GM12872 (cell line): ENCODE results near the gene TMEM91.

Experiments
- CTCF ChIP-seq: IDR thresholded peaks from 3 replicates; pipeline ENCODE4 v1.5.1; 2011; ENCODE audit warnings: low read depth, mild to moderate bottlenecking, low read length, moderate library complexity; ENCODE audit not compliant: insufficient read depth

Gene TMEM91

GRCh38 chr19:41426116-41426841 is 49.9 kb downstream of the TMEM91 start:
- TF ChIP-seq CTCF = no peak

GRCh38 chr19:41426952-41427646 is 50.8 kb downstream of the TMEM91 start, which contains the start of gene B3GNT8:
Gene B3GNT8, minus strand, starts transcription at chr19:41427374. Its CDS starts 596 bp downstream, at chr19:41426778.
- no peak for TF ChIP-seq CTCF

GRCh38 chr19:41427647-41428480 is 51.5 kb downstream of the TMEM91 start:
- no peak for TF ChIP-seq CTCF

GRCh38 chr19:41428481-41428859 is 52.1 kb downstream of the TMEM91 start:
- no peak for TF ChIP-seq CTCF

- TF ChIP-seq CTCF = no peak
These were observed 54.6 kb downstream of the TMEM91 start for GRCh38 chr19:41430922-41431321.

GRCh38 chr19:41431426-41432386 is 55.4 kb downstream of the TMEM91 start:
- TF ChIP-seq CTCF = peak; percentile 28; the same call in 1 of the 3 replicates
